Measurements from ENCODE around the gene TNFSF8. TPM values are rescaled to one million over a fixed set of nuclear protein-coding genes. Genes with fewer than 3 reads are reported as not detected.

The TNFSF8 gene
- total and polyA plus RNA-seq, 2 of the 8 experiments (the other 6 are each of a cell fraction or from before 2014, with no cell fraction given), result not detected

DNA sequence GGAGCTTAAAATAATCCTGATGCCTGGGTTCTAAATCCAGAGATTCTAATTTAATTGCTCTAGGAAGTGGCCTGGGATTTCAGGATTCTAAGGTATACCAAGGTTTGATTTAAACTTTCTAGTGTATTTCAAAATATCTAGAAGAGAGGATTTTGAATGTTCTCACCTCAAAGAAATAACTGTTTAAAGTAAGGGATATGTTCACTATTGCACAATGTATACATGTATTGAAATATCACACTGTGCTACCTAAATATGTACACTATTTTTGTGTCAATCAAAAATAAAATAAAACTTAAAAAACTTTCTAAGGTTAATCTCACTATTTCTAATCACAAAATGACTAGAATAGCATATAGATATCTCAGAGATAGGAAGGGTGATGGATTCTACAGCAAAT lies 34.0 kb downstream of the TNFSF8 start (continued):
- TF ChIP-seq SAP30 (IDR thresholded peaks at IDR 0.05; ENCODE audit: insufficient read depth, insufficient replicate concordance, low read length), result no peak
- TF ChIP-seq KDM5A (IDR thresholded peaks at IDR 0.05; ENCODE audit: low read length), result no peak
- TF ChIP-seq RAD21 (IDR thresholded peaks at IDR 0.05 in 1 of 2, conservative IDR thresholded peaks at IDR 0.05 in 1 of 2; ENCODE audit: low read depth in 2 of 2, low read length in 2 of 2), result no peak

Data from H1 (cell line).